Fibroblast of pulmonary artery (primary cell): ENCODE data around the gene CASP10.

Experiments used
- DNase-seq: peaks from one replicate; pipeline ENCODE4 v3.0.0-alpha.2; 2010; ENCODE audit warnings: low read depth
- H3K4me3 ChIP-seq: replicated peaks from 2 replicates; pipeline ENCODE4 v1.5.1; 2011; ENCODE audit warnings: low read depth, mild to moderate bottlenecking, control low read depth, low read length, moderate library complexity
- TF ChIP-seq, protein P1 (sequence below): IDR thresholded peaks from 2 replicates; pipeline ENCODE4 v1.5.1; 2011; ENCODE audit warnings: mild to moderate bottlenecking, control low read depth, low read length, inconsistent platforms; ENCODE audit errors: missing control alignments

CASP10 gene

DNA sequence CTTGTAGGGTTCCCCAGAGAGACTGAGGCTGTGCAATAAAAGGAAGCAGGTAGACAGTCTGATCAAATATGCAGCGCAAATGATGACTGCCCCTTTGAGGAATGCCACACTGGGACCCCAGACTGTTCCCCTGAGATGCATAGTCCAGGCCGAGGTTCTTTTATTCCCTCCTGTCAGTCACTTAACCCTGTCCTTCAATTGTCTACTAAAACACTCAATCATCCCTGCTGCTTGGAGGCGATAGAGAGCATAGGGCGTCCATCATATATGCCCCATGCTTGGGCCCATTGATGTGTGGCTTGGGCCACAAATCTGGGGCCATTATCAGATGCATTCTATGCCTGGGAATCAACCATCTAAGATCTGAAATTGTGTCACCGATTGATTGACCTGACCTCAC is 61.9 kb downstream of the CASP10 start:
- TF ChIP-seq, protein P1, sequence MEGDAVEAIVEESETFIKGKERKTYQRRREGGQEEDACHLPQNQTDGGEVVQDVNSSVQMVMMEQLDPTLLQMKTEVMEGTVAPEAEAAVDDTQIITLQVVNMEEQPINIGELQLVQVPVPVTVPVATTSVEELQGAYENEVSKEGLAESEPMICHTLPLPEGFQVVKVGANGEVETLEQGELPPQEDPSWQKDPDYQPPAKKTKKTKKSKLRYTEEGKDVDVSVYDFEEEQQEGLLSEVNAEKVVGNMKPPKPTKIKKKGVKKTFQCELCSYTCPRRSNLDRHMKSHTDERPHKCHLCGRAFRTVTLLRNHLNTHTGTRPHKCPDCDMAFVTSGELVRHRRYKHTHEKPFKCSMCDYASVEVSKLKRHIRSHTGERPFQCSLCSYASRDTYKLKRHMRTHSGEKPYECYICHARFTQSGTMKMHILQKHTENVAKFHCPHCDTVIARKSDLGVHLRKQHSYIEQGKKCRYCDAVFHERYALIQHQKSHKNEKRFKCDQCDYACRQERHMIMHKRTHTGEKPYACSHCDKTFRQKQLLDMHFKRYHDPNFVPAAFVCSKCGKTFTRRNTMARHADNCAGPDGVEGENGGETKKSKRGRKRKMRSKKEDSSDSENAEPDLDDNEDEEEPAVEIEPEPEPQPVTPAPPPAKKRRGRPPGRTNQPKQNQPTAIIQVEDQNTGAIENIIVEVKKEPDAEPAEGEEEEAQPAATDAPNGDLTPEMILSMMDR: no peak
- H3K4me3 ChIP-seq: no peak overlapping the region
- DNase-seq: no peak

DNA sequence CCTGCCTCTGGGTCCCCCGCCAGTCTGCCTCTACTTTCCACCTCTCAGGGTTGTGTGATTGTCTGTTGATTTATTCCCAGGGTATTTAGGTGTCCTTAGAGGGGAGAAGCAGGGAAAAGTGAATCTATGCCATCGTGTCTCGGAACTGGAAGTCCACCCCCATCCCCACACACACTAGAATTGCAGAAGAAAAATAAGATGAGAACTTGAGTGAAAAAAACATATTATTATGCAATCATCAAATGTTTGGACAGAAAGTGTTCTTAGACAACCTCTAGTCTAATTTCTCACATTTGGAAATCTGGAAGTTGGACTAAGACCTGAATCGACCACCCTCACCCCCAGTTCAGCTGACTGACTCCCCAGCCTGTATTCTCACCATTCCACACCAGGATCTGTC is 63.3 kb downstream of the CASP10 start:
- no peak for DNase-seq
- H3K4me3 ChIP-seq: no peak overlapping the region
- TF ChIP-seq, protein P1: no peak

DNA sequence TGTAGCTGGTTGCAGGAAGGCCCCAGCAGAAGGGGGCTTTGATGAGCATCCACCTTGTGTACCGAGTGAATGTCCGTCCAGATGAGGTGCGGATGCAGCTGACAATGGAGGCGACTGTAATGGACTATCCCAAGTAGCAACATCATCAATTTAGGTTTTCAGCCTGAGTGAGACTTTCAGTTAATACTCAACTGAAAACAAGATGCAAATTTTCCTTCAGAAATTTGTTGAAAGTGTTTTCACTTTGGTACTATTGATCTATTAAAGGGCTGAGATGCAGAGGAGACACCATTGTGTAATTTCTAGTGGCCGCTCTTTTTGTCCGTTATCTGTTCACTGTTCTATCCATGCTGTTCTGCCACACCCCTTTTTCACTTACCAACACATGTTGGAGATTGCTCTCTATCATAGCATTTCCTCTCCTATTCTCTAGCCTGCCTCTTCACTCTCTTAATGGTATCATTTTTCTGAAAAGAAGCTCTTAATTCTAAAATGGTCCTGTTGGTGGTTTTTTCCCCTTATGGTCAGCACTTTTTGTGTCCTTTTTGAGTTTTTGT is 65.4 kb downstream of the CASP10 start:
- no peak for DNase-seq
- H3K4me3 ChIP-seq: no peak overlapping the region
- TF ChIP-seq, protein P1: no peak

DNA sequence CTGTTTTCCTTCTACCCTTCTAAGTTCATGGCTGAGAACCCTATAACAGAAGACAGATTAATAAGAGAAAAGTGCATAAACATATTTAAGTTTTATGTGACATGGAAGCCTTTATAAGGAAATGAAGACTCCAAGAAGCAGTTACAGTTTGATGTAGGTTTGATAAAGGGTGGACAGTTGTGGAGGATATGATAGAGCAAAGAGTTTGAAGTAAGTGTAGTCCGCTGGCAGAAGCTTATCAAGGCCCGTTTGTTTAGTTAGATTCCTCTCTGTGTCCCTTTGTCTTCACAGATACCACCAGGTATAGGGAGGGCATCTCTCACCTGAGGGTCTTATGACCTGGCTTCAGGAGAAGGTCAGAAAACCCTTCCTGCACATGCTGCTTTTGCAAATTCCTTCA is 66.9 kb downstream of the CASP10 start:
- DNase-seq: no peak
- no peak overlapping the region for H3K4me3 ChIP-seq
- TF ChIP-seq, protein P1: no peak

DNA sequence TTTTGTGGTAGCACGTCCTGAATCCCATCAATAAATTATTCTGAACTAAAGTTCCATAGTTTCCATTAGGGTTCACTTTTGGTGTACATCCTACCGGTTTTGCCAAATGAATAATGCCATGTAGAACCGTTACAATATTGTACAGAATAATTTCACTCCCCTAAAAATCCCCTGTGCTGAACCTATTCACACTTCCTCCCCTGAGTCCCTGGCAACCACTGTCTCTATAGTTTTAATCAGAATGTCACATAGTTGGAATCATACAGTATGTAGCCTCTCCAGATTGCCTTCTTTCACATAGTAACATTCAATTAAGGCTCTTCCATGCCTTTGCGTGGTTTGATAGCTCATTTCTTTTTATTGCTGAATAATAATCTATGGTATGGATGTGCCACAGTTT is 67.8 kb downstream of the CASP10 start:
- TF ChIP-seq, protein P1: no peak
- H3K4me3 ChIP-seq: no peak overlapping the region
- DNase-seq: no peak

DNA sequence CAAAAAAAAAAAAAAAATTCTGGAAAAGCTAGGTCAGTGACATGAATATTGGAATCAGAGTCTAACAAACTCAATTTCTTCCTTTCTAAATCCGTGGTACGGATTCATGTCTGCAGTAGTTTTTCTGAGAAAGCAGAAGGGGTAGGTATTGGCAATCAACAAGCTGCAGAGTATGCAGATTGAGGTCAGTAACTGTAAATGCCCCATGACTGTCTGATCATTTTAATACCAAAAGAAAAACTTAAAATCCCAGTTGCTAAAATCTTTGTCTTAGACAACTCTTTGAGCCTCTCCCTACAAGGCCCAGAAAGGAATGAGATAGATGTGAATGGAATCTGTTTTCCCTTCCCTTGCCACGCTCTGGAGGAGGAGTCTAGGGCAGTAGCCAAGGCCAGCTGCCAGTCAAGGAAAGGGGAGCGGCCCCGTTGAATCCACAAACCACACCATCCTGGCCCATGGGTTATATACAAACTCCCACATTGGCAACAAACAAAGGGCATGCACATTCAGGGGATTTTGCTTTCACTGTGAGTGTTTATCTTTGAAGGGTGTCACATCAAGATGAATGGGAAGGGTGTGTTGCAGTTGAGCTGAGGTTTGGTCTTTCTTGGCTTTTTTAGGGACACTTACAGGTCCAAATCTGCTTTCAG is 71.3 kb downstream of the CASP10 start:
- DNase-seq: peak; percentile 75
- TF ChIP-seq, protein P1: no peak
- H3K4me3 ChIP-seq: no peak overlapping the region
